Endothelial cell of umbilical vein (primary cell): Measurements from ENCODE around the gene CYP4F3. TPM values are rescaled to one million over a fixed set of nuclear protein-coding genes. Genes with fewer than 3 reads are reported as not detected.
"Not testable (repeated sequence)": the region's sequence is repeated elsewhere in the genome, so short reads cannot be mapped to it uniquely, and the experiment has no call there.

Experiments used
- BruUV-seq: library from RNA; stranded (reverse); fragments of 400-500 nt; replicated peaks from 2 replicates; lab custom pipeline; 2021; lab: Mats Ljungman, UMichigan
- CTCF ChIA-PET: fragments of 300-600, 350-600 bp; sonication (Branson Sonifier 250); formaldehyde crosslinking; loops from one replicate; lab custom pipeline; 2021; ENCODE audit warnings: antibody characterized with exemption, inconsistent platforms; lab: Charles Lee
- POLR2A ChIA-PET: fragments of 300-600, 350-600 bp; sonication (Branson Sonifier 250); formaldehyde crosslinking; loops from one replicate; lab custom pipeline; 2021; ENCODE audit warnings: antibody characterized with exemption, inconsistent platforms; lab: Charles Lee
- DNase-seq: peaks from one replicate; pipeline ENCODE4 v3.0.0-alpha.2; 2011; ENCODE audit warnings: low read depth, low spot score
- FAIRE-seq: peaks from 2 replicates; lab custom pipeline; 2011; peaks lifted over from hg19 to GRCh38; lab: Jason Lieb, UNC
- H2AFZ ChIP-seq: 2 replicates; pipeline ENCODE4 v1.6.0; 2012; ENCODE audit warnings: low read depth, low read length, control low read depth, inconsistent platforms
- H3K27ac ChIP-seq: 2 replicates; pipeline ENCODE4 v1.5.1; 2011; ENCODE audit warnings: low read depth, mild to moderate bottlenecking, control low read depth, low read length, moderate library complexity; ENCODE audit not compliant: insufficient read depth
- H3K27me3 ChIP-seq, 2 experiments: 2 replicates each; pipeline versions ENCODE4 v1.6.0 to v1.6.1; 2011; ENCODE audit warnings: low read length in 2 of 2, mixed read lengths in 1 of 2; ENCODE audit not compliant: control insufficient read depth in 2 of 2, insufficient read depth in 2 of 2
- H3K36me3 ChIP-seq, 2 experiments: 2 replicates in 1 of 2; 3 replicates in 1 of 2; pipeline ENCODE4 v1.5.1; 2011; ENCODE audit warnings: low read length in 2 of 2, mild to moderate bottlenecking in 1 of 2, moderate library complexity in 1 of 2; ENCODE audit not compliant: control insufficient read depth in 2 of 2, insufficient read depth in 2 of 2; ENCODE audit errors: extremely low read depth in 1 of 2
- H3K4me1 ChIP-seq: 3 replicates; pipeline ENCODE4 v1.5.1; 2011; ENCODE audit warnings: mild to moderate bottlenecking, low read length; ENCODE audit not compliant: control insufficient read depth, insufficient read depth; ENCODE audit errors: extremely low read depth
- H3K4me2 ChIP-seq: 2 replicates; pipeline ENCODE4 v1.6.1; 2011; ENCODE audit warnings: low read length, control low read depth, mixed read lengths; ENCODE audit not compliant: insufficient read depth
- H3K4me3 ChIP-seq, 3 experiments: fragments of 200-600 bp in 1 of 3; sonication (generic), shearing (Covaris generic) in 1 of 3; replicated peaks in 1 of 3; 2 replicates each; pipeline ENCODE4 v1.5.1; 2011 to 2016; ENCODE audit warnings: control low read depth in 3 of 3, low read length in 3 of 3, mild to moderate bottlenecking in 2 of 3, inconsistent platforms in 1 of 3, low read depth in 1 of 3, moderate library complexity in 1 of 3; ENCODE audit not compliant: insufficient read depth in 1 of 3
- H3K79me2 ChIP-seq: 2 replicates; pipeline ENCODE4 v1.6.0; 2012; ENCODE audit warnings: low read length, inconsistent platforms; ENCODE audit not compliant: control insufficient read depth, insufficient read depth
- H3K9ac ChIP-seq: replicated peaks from 2 replicates; pipeline ENCODE3; 2011; ENCODE audit warnings: low read length, control low read depth; ENCODE audit not compliant: insufficient read depth; ENCODE audit errors: extremely low read depth
- H3K9me1 ChIP-seq: replicated peaks from 3 replicates; pipeline ENCODE4 v1.6.0; 2011; ENCODE audit warnings: mild to moderate bottlenecking, low read length; ENCODE audit not compliant: control insufficient read depth, insufficient read depth; ENCODE audit errors: extremely low read depth
- H3K9me3 ChIP-seq: replicated peaks from 2 replicates; pipeline ENCODE4 v1.5.1; 2012; ENCODE audit warnings: low read length, inconsistent platforms; ENCODE audit not compliant: control insufficient read depth, insufficient read depth
- H4K20me1 ChIP-seq: replicated peaks from 2 replicates; pipeline ENCODE3; 2011; ENCODE audit warnings: mild to moderate bottlenecking, low read length; ENCODE audit not compliant: control insufficient read depth, insufficient read depth; ENCODE audit errors: extremely low read depth
- FOS ChIP-seq: IDR thresholded peaks from 2 replicates; pipeline ENCODE4 v1.6.1; 2011; ENCODE audit warnings: mild to moderate bottlenecking, low read length, moderate library complexity, borderline replicate concordance; ENCODE audit not compliant: insufficient read depth
- POLR2A ChIP-seq: IDR thresholded peaks from 2 replicates; pipeline ENCODE4 v1.6.1; 2012; ENCODE audit warnings: low read depth, mild to moderate bottlenecking, control low read depth, low read length
- POLR2AphosphoS5 ChIP-seq: IDR thresholded peaks from 2 replicates; pipeline ENCODE4 v1.6.1; 2012; ENCODE audit warnings: low read depth, mild to moderate bottlenecking, control low read depth, low read length, moderate library complexity; ENCODE audit not compliant: insufficient read depth
- dilution Hi-C: fragments of 300-500 bp; cut with MboI; formaldehyde crosslinking; loops from one replicate; pipeline ENCODE4 v1.15.0; 2019; ENCODE audit warnings: low sequenced_read_pairs; ENCODE audit not compliant: extremely low pct_ligation_motif_present
- intact Hi-C: fragments of 100-400 bp; cut with micrococcal nuclease; formaldehyde crosslinking; loops from one replicate; pipeline ENCODE4 v1.10.0; 2022
- polyA plus RNA-seq, 4 experiments: library from polyadenylated mRNA; depleted of rRNA in 3 of 4; stranded (reverse) in 3 of 4; unstranded in 1 of 4; fragments of >200 nt; gene quantifications; 2 replicates each; pipeline versions ENCODE4 v1.2.1 to v1.2.3, GENCODE V29; 2011 to 2012; ENCODE audit warnings: missing spikeins in 1 of 4
- total RNA-seq: library from RNA; stranded (reverse); gene quantifications from 2 replicates; pipeline ENCODE4 v1.2.3, GENCODE V29; 2021
- TF ChIP-seq, protein P1 (sequence below): IDR thresholded peaks from 2 replicates; pipeline ENCODE4 v1.6.1; 2011; ENCODE audit not compliant: insufficient read depth, insufficient read length

CYP4F3 gene
- total and polyA plus RNA-seq, 2 donors (not counting 3 experiments of a cell fraction or from before 2014, with no cell fraction given), result not detected

DNA sequence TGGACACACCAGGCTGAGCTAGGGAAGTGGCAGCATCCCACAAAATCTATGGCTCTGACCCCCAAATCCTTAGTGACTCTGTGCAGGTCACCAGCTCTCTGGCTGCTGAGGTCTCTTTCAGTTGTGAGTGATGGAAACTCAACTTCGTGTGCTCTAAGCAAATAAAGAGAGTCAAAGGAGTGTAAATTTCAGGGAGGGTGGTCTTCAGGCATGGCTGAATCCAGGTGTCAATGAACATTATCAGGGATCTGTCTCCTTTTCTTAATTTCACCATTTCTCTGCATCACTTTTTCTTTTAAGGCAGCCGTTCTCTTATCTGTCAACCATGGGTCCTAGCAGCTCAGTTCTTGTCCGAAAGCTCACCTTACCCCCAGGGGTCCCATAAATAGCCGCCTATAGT is 38.4 kb downstream of the CYP4F3 start:
- no peaks in the 10 kb centered on the region for H3K79me2 ChIP-seq
- no peak overlapping the region for H3K27ac ChIP-seq
- TF ChIP-seq POLR2AphosphoS5, result no peak
- TF ChIP-seq FOS, result no peak
- no peak for TF ChIP-seq POLR2A
- TF ChIP-seq, protein P1, sequence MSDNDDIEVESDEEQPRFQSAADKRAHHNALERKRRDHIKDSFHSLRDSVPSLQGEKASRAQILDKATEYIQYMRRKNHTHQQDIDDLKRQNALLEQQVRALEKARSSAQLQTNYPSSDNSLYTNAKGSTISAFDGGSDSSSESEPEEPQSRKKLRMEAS, result no peak
- no peaks in the 10 kb centered on the region for H4K20me1 ChIP-seq
- no peak overlapping the region for H2AFZ ChIP-seq
- no peaks in the 10 kb centered on the region for H3K9me1 ChIP-seq
- H3K4me3 ChIP-seq, result no peak overlapping the region
- H3K4me1 ChIP-seq, result no peaks in the 10 kb centered on the region
- DNase-seq (no peak), FAIRE-seq (no peak)
- intact Hi-C loops, result no loop called here
- BruUV-seq, result no TSS peak
- CTCF ChIA-PET, result no interaction called here
- H3K27me3 ChIP-seq, result no peaks in the 10 kb centered on the region
- H3K4me2 ChIP-seq, result no peak overlapping the region
- H3K36me3 ChIP-seq, result no peaks in the 10 kb centered on the region
- dilution Hi-C loops, result no loop called here
- no peaks in the 10 kb centered on the region for H3K9me3 ChIP-seq
- POLR2A ChIA-PET, result no interaction called here
- H3K9ac ChIP-seq, result no peak overlapping the region

DNA sequence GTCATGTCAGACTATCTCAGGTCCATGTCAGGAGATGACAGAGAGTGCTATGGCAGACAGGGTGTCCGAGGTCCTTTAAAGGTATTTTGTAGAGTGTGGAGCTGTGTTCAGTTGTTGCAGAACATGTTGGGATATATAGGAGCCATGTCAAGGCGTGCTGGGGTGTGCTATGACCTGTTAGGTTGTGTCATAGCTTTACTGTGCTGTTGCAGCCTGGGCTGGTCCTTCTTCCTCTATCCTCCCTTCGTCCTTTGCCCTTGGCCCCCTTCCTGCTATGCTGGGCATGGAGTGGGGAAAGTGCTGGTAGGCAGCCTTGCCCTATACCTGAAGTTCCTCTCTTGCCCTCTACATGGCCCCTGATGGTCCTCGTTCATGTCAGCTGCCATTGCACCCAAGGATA is 39.2 kb downstream of the CYP4F3 start:
- POLR2A ChIA-PET, H3K9me3 ChIP-seq, H4K20me1 ChIP-seq, H3K27me3 ChIP-seq, H3K9ac ChIP-seq, intact Hi-C loops, H3K4me3 ChIP-seq, H3K9me1 ChIP-seq, CTCF ChIA-PET, BruUV-seq, H2AFZ ChIP-seq, DNase-seq, H3K27ac ChIP-seq, H3K4me2 ChIP-seq, dilution Hi-C loops, H3K79me2 ChIP-seq, H3K4me1 ChIP-seq, FAIRE-seq, H3K36me3 ChIP-seq: not testable (repeated sequence)
